Mesenchymal stem cell (in vitro differentiated cells and primary cell): ENCODE results near the gene PPP2CA.
A peak's percentile ranks its signal among the peaks of the same experiment; 100 is the strongest.

Experiments used
- DNase-seq: peaks from one replicate; pipeline ENCODE4 v3.0.0-alpha.2; 2013
- H2AFZ ChIP-seq: one replicate; pipeline ENCODE4 v1.6.1; 2013; ENCODE audit warnings: low read depth, mild to moderate bottlenecking, control low read depth, inconsistent platforms, low read length, moderate library complexity
- H2AK5ac ChIP-seq: 2 replicates; pipeline ENCODE4 v1.6.1; 2013; ENCODE audit warnings: low read length, moderate library complexity, mild to moderate bottlenecking, inconsistent platforms; ENCODE audit not compliant: severe bottlenecking
- H2BK120ac ChIP-seq: one replicate; pipeline ENCODE4 v1.6.1; 2013; ENCODE audit warnings: low read depth, mild to moderate bottlenecking, inconsistent platforms, low read length, moderate library complexity
- H2BK12ac ChIP-seq, 2 experiments: one replicate each; pipeline ENCODE4 v1.6.1; 2013; ENCODE audit warnings: inconsistent platforms in 2 of 2, low read length in 2 of 2, mild to moderate bottlenecking in 2 of 2, moderate library complexity in 2 of 2, control low read depth in 1 of 2
- H2BK15ac ChIP-seq: one replicate; pipeline ENCODE4 v1.6.1; 2013; ENCODE audit warnings: mild to moderate bottlenecking, low read depth, inconsistent platforms; ENCODE audit not compliant: poor library complexity, severe bottlenecking
- H2BK5ac ChIP-seq: 2 replicates; pipeline ENCODE4 v1.6.1; 2013; ENCODE audit warnings: low read depth, mild to moderate bottlenecking, low read length, control low read depth, inconsistent platforms; ENCODE audit not compliant: poor library complexity, severe bottlenecking
- H3K14ac ChIP-seq, 2 experiments: one replicate each; pipeline ENCODE4 v1.6.1; 2013; ENCODE audit warnings: inconsistent platforms in 2 of 2, low read length in 2 of 2, control low read depth in 1 of 2, mild to moderate bottlenecking in 1 of 2, moderate library complexity in 1 of 2
- H3K18ac ChIP-seq, 2 experiments: one replicate each; pipeline ENCODE4 v1.6.1; 2013; ENCODE audit warnings: inconsistent platforms in 2 of 2, low read length in 2 of 2, control low read depth in 1 of 2, low read depth in 1 of 2, mild to moderate bottlenecking in 1 of 2
- H3K23ac ChIP-seq, 2 experiments: one replicate each; pipeline ENCODE4 v1.6.1; 2013; ENCODE audit warnings: inconsistent platforms in 2 of 2, low read length in 2 of 2, mild to moderate bottlenecking in 2 of 2, moderate library complexity in 2 of 2, control low read depth in 1 of 2
- H3K27ac ChIP-seq: 2 replicates; pipeline ENCODE4 v1.5.1; 2013; ENCODE audit warnings: mild to moderate bottlenecking, moderate library complexity, low read length, control low read depth, inconsistent platforms; ENCODE audit not compliant: poor library complexity, severe bottlenecking
- H3K27me3 ChIP-seq, 2 experiments: 2 replicates each; pipeline versions ENCODE4 v1.6.1 to v1.7.0; 2013; ENCODE audit warnings: low read length in 2 of 2, mild to moderate bottlenecking in 2 of 2, moderate library complexity in 2 of 2, control low read depth in 1 of 2, inconsistent platforms in 1 of 2; ENCODE audit not compliant: control insufficient read depth in 1 of 2, insufficient read depth in 1 of 2
- H3K36me3 ChIP-seq, 2 experiments: 2 replicates each; pipeline versions ENCODE4 v1.6.1 to v1.7.0; 2013; ENCODE audit warnings: low read length in 2 of 2, control low read depth in 1 of 2, inconsistent platforms in 1 of 2, low read depth in 1 of 2, mild to moderate bottlenecking in 1 of 2; ENCODE audit not compliant: insufficient read depth in 2 of 2, control insufficient read depth in 1 of 2
- H3K4ac ChIP-seq, 2 experiments: one replicate each; pipeline ENCODE4 v1.6.1; 2013; ENCODE audit warnings: inconsistent platforms in 2 of 2, low read length in 2 of 2, mild to moderate bottlenecking in 2 of 2, moderate library complexity in 2 of 2, control low read depth in 1 of 2, low read depth in 1 of 2
- H3K4me1 ChIP-seq: 2 replicates; pipeline ENCODE4 v1.6.1; 2013; ENCODE audit warnings: low read depth, low read length, control low read depth; ENCODE audit not compliant: control insufficient read depth, insufficient read depth
- H3K4me2 ChIP-seq: 2 replicates; pipeline ENCODE4 v1.6.1; 2013; ENCODE audit warnings: low read length, mild to moderate bottlenecking, inconsistent platforms; ENCODE audit not compliant: poor library complexity, severe bottlenecking
- H3K4me3 ChIP-seq, 2 experiments: 2 replicates each; pipeline versions ENCODE4 v1.5.1 to v1.7.0; 2013; ENCODE audit warnings: low read length in 2 of 2, mild to moderate bottlenecking in 2 of 2, control low read depth in 1 of 2, low read depth in 1 of 2; ENCODE audit not compliant: insufficient read depth in 1 of 2
- H3K79me1 ChIP-seq: replicated peaks from 2 replicates; pipeline ENCODE4 v1.6.1; 2013; ENCODE audit warnings: mild to moderate bottlenecking, control low read depth, low read length, inconsistent platforms; ENCODE audit not compliant: poor library complexity, severe bottlenecking
- H3K9ac ChIP-seq: 2 replicates; pipeline ENCODE4 v1.7.0; 2013; ENCODE audit warnings: mild to moderate bottlenecking, low read length, moderate library complexity
- H3K9me3 ChIP-seq: 2 replicates; pipeline ENCODE4 v1.7.0; 2013; ENCODE audit warnings: mild to moderate bottlenecking, low read length; ENCODE audit not compliant: control insufficient read depth
- H4K8ac ChIP-seq: one replicate; pipeline ENCODE4 v1.6.1; 2013; ENCODE audit warnings: inconsistent platforms, mild to moderate bottlenecking, low read length, moderate library complexity
- H4K91ac ChIP-seq: one replicate; pipeline ENCODE4 v1.6.1; 2013; ENCODE audit warnings: mild to moderate bottlenecking, low read length, inconsistent platforms
- WGBS: methylation state at CpG from one replicate; pipeline ENCODE4 v1.1.7; 2013; ENCODE audit warnings: mixed read lengths; 5-methylcytosine and 5-hydroxymethylcytosine counted together

Gene PPP2CA

DNA sequence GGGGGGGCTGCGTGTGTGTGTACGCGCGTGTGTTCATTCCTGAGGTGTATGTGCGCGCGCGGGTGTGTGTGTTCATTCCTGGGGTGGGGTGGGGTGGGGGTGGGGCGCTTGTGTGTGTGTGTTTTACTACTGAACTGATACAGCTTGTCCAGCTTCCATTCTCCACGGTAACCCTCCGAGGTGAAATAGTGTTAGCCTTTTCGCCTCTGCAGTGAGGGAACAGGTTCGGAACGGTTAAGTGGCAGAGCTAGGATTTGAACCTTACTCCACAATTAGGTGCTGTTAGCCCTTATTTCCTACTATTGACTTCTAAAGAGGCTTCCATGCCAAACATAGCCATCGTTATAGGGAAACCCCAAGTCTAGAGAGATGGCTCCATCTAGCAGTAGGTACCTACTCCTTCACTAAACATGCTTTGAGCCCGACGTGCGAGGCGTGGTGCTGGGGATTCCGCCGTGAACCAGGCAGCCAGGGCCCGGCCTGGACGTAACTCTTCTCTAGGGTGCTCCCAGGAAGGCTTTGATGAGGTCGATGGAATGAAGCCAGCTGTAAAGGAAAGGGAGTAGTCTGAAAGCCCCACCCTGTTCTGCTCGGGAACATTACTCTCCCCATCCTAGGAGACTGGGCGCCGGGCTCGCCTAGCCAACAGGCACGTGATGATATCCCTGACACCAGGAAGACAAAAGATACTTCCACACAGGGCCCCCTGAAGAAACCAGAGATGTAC lies 48.3 kb downstream of the PPP2CA start:
- H3K23ac ChIP-seq = no peak overlapping the region
- H3K27me3 ChIP-seq = no peaks in the 10 kb centered on the region
- no peak overlapping the region for H3K14ac ChIP-seq
- peak overlapping the region; percentile 93 for H3K4me2 ChIP-seq
- peak overlapping the region; percentile 32 for H2AFZ ChIP-seq
- no peak overlapping the region for H2BK15ac ChIP-seq
- H3K4ac ChIP-seq = peak overlapping the region; percentile 85 to 94
- no peaks in the 10 kb centered on the region for H3K9me3 ChIP-seq
- peak overlapping the region; percentile 58 to 99 for H3K18ac ChIP-seq
- DNase-seq = no peak
- H3K9ac ChIP-seq = peak overlapping the region; percentile 98
- H2BK120ac ChIP-seq = peak overlapping the region; percentile 98
- peaks cover 10% of the 10 kb centered on the region for H3K79me1 ChIP-seq
- H4K91ac ChIP-seq = peak overlapping the region; percentile 94
- H3K4me1 ChIP-seq = peaks cover 6% of the 10 kb centered on the region
- H4K8ac ChIP-seq = peak overlapping the region; percentile 99
- peak overlapping the region; percentile 33 to 95 for H2BK12ac ChIP-seq
- peak overlapping the region; percentile 88 for H3K27ac ChIP-seq
- 44% methylated on average over 26 of the region's 29 CpGs for WGBS
- H3K36me3 ChIP-seq = peaks cover 10 to 11% of the 10 kb centered on the region in 2 experiments
- peak overlapping the region; percentile 98 to 99 for H3K4me3 ChIP-seq
- H2BK5ac ChIP-seq = no peak overlapping the region
- peak overlapping the region; percentile 98 for H2AK5ac ChIP-seq

DNA sequence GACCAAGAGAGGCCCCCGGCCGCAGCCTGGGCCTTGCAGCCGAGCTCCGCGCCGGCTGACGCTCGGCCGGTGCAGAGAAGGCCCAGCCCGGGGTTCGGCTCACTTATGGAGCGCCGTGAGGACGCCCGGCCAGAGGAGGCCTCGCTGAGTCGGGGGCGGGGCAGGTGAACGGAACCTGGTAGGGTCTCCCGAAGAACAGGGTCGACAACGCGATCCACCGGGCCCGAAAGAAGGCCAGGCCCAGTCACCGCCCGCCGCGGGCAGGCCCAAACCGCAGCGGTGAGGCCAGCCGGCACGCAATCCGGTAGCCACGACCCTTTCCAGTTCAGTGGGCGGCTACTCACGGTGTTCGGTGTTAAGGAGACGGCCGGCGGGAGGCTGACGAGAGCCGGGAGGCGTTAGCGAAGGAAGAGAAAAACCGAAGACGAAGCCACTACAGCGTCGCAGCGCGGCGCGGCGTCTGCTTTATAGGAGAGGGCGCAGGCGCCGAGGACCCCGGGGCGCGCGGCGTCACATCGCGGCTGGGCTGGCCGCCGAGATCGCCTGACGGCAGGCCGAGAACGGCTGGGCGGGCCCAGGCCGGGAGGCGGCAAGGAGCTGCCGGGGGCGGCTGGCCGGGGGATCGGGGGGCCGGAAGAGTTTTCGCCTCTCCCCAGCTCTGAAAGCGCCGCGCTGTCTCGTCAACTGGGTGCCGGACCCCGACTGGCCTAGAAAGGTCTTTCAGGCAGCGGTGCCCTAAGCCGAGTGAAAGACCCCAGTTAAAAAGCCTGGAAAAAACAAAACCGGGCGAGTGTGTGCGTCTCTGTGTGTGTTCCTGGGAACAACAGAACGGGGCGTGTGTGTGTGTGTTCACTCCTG lies 49.1 kb downstream of the PPP2CA start, which contains the start of gene SKP1:
Gene SKP1, minus strand, starts transcription at position 440 of the 858 bp plus-strand sequence. CDS start 2,928 bp downstream, outside the sequence.
- H3K4ac ChIP-seq = peak within 1 kb of the TSS; percentile 94 to 98
- H3K4me3 ChIP-seq = peak within 1 kb of the TSS; percentile 98 to 99
- H3K4me1 ChIP-seq = peaks cover 6% of the 10 kb centered on the region
- H2AFZ ChIP-seq = peak within 1 kb of the TSS; percentile 67
- peak within 1 kb of the TSS; percentile 80 for H2BK15ac ChIP-seq
- H3K23ac ChIP-seq = peak within 1 kb of the TSS in 1 of 2 experiments; percentile 99
- peaks cover 11% of the 10 kb centered on the region for H3K79me1 ChIP-seq
- H2BK12ac ChIP-seq = peak within 1 kb of the TSS; percentile 66 to 95
- H3K9me3 ChIP-seq = no peaks in the 10 kb centered on the region
- peak within 1 kb of the TSS; percentile 98 for H3K9ac ChIP-seq
- H3K36me3 ChIP-seq = peaks cover 15 to 18% of the 10 kb centered on the region in 2 experiments
- peak within 1 kb of the TSS; percentile 100 for H2BK5ac ChIP-seq
- H2AK5ac ChIP-seq = peak within 1 kb of the TSS; percentile 98
- peak; percentile 91 for DNase-seq
- peak within 1 kb of the TSS; percentile 93 for H3K4me2 ChIP-seq
- H3K27me3 ChIP-seq = no peaks in the 10 kb centered on the region
- WGBS = 1% methylated on average over 91 of the region's 92 CpGs
- peak within 1 kb of the TSS; percentile 99 for H4K8ac ChIP-seq
- H3K14ac ChIP-seq = peak within 1 kb of the TSS; percentile 86 to 99
- H3K27ac ChIP-seq = peak within 1 kb of the TSS; percentile 95
- peak within 1 kb of the TSS; percentile 94 for H4K91ac ChIP-seq
- H3K18ac ChIP-seq = peak within 1 kb of the TSS; percentile 97 to 99
- H2BK120ac ChIP-seq = peak within 1 kb of the TSS; percentile 98

DNA sequence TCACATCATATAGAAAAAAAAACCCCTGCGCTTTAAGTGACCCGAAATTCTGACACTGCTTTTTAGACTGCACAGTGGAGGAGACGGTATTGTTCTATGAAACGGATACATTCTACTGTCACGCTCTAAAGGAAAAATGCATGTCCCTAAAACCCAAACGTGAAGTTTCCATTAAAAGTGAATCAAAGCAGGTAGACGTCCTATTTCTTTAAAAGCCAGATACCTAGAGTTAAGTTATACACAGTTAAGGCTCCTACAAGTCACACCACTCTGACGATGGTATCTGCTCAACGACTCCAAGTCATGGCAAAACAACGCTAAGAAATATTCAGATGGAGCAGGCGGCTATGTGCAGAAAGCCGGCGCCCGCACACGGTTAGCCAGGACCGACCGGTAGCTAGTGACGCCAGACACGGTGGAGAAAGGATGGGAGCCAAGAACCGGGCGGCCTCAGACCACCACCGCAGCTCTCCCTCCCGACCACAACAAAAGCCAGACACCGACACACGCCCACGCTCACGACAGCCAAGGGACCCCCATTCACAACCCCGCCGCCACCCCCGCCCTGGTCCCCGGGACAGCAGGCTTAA lies 49.9 kb downstream of the PPP2CA start:
- Histone ChIP-seq H3K18ac (peak overlapping the region; percentile 93 to 97), H3K4me2 (peak overlapping the region; percentile 76)

More for the DNA sequence above, 49.9 kb downstream of the PPP2CA start:
- H3K27me3 ChIP-seq = no peaks in the 10 kb centered on the region
- no peak overlapping the region for H2AK5ac ChIP-seq
- peaks cover 6% of the 10 kb centered on the region for H3K4me1 ChIP-seq
- peak overlapping the region; percentile 67 for H2AFZ ChIP-seq
- peak overlapping the region; percentile 91 to 98 for H3K4ac ChIP-seq
- H3K9me3 ChIP-seq = no peaks in the 10 kb centered on the region
- H2BK5ac ChIP-seq = peak overlapping the region; percentile 100
- H3K23ac ChIP-seq = peak overlapping the region in 1 of 2 experiments; percentile 70
- peak overlapping the region in 1 of 2 experiments; percentile 86 for H3K14ac ChIP-seq
- peak overlapping the region; percentile 98 for H3K9ac ChIP-seq
- H3K4me3 ChIP-seq = peak overlapping the region; percentile 98 to 99
- H2BK120ac ChIP-seq = peak overlapping the region; percentile 49
- peak overlapping the region; percentile 69 for H2BK15ac ChIP-seq
- no peak overlapping the region for H2BK12ac ChIP-seq
- H3K79me1 ChIP-seq = peaks cover 11% of the 10 kb centered on the region
- WGBS = 3% methylated on average over 27 of the region's 31 CpGs
- peak overlapping the region; percentile 73 for H4K91ac ChIP-seq
- peak; percentile 47 for DNase-seq
- peak overlapping the region; percentile 95 for H3K27ac ChIP-seq
- H3K36me3 ChIP-seq = peaks cover 17 to 25% of the 10 kb centered on the region in 2 experiments
- H4K8ac ChIP-seq = peak overlapping the region; percentile 83
